WERI-Rb-1 (cell line): ENCODE results near the gene NFKBIB.
A peak's percentile ranks its signal among the peaks of the same experiment; 100 is the strongest.

Experiments
- DNase-seq: peaks from one replicate; pipeline ENCODE4 v3.0.0-alpha.2; 2020
- H3K27ac ChIP-seq: fragments of 250-450 bp; sonication (Bioruptor Pico); 2 replicates; pipeline ENCODE4 v1.5.1; 2020; ENCODE audit warnings: mild to moderate bottlenecking, moderate library complexity
- H3K27me3 ChIP-seq: fragments of 250-450 bp; sonication (Bioruptor Pico); 2 replicates; pipeline ENCODE4 v1.5.1; 2021; ENCODE audit warnings: mild to moderate bottlenecking, low read depth, moderate library complexity; ENCODE audit not compliant: insufficient read depth, severe bottlenecking
- H3K36me3 ChIP-seq: fragments of 250-450 bp; sonication (Bioruptor Pico); 2 replicates; pipeline ENCODE4 v1.5.1; 2020; ENCODE audit warnings: mild to moderate bottlenecking, moderate library complexity
- H3K4me3 ChIP-seq: 2 replicates; pipeline ENCODE4 v1.5.1; 2011; ENCODE audit warnings: low read depth, mild to moderate bottlenecking, control low read depth, low read length
- H3K9me3 ChIP-seq: fragments of 250-450 bp; sonication (Bioruptor Pico); 2 replicates; pipeline ENCODE4 v1.5.1; 2021; ENCODE audit warnings: mild to moderate bottlenecking, moderate library complexity; ENCODE audit not compliant: severe bottlenecking
- TF ChIP-seq, protein P1 (sequence below): IDR thresholded peaks from 2 replicates; pipeline ENCODE4 v1.5.1; 2011; ENCODE audit warnings: low read depth, mild to moderate bottlenecking, control low read depth, inconsistent platforms, low read length

The NFKBIB gene

DNA sequence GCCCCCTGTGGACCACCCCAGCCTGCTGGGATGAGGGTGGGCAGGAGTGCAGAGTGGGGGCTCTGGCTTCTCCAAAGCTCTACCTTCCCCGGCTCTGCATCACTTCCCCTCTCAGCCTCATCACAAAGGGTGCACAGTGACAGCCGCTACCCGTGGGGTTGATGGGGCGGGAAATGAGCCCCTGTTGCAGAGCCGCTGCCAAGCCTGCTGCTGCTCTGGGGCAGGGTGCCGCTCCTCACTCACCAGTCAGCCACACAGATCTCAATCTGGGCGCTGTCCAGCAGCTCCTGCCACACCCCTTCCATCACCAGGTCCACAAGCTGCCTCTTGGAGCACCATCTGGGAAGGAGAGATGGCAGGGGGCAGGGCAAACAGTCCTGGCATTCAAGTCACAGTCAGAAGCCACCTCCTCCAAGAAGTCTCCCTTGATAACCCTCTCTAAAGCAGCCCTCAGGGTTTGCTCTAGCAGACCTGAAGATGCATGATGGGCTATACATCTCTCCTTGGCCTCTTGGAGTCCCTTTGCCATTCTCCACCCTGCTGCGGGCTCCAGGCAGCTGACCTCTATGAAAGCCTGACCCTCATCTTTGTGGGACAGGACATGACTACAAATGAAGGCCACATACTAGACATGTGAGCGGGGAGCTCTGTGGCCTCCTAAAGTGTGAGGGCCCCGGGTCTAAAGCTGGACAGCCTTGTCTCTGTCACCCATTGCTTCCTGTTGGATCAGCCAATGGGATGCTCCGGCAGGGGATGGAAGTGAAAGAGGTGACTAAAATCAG lies 46.7 kb downstream of the NFKBIB start:
- Histone ChIP-seq H3K27ac (no peak overlapping the region), H3K9me3 (no peaks in the 10 kb centered on the region), H3K4me3 (no peak overlapping the region), H3K27me3 (no peaks in the 10 kb centered on the region), H3K36me3 (peaks cover 52% of the 10 kb centered on the region)
- DNase-seq, result no peak
- TF ChIP-seq, protein P1, sequence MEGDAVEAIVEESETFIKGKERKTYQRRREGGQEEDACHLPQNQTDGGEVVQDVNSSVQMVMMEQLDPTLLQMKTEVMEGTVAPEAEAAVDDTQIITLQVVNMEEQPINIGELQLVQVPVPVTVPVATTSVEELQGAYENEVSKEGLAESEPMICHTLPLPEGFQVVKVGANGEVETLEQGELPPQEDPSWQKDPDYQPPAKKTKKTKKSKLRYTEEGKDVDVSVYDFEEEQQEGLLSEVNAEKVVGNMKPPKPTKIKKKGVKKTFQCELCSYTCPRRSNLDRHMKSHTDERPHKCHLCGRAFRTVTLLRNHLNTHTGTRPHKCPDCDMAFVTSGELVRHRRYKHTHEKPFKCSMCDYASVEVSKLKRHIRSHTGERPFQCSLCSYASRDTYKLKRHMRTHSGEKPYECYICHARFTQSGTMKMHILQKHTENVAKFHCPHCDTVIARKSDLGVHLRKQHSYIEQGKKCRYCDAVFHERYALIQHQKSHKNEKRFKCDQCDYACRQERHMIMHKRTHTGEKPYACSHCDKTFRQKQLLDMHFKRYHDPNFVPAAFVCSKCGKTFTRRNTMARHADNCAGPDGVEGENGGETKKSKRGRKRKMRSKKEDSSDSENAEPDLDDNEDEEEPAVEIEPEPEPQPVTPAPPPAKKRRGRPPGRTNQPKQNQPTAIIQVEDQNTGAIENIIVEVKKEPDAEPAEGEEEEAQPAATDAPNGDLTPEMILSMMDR, result no peak

DNA sequence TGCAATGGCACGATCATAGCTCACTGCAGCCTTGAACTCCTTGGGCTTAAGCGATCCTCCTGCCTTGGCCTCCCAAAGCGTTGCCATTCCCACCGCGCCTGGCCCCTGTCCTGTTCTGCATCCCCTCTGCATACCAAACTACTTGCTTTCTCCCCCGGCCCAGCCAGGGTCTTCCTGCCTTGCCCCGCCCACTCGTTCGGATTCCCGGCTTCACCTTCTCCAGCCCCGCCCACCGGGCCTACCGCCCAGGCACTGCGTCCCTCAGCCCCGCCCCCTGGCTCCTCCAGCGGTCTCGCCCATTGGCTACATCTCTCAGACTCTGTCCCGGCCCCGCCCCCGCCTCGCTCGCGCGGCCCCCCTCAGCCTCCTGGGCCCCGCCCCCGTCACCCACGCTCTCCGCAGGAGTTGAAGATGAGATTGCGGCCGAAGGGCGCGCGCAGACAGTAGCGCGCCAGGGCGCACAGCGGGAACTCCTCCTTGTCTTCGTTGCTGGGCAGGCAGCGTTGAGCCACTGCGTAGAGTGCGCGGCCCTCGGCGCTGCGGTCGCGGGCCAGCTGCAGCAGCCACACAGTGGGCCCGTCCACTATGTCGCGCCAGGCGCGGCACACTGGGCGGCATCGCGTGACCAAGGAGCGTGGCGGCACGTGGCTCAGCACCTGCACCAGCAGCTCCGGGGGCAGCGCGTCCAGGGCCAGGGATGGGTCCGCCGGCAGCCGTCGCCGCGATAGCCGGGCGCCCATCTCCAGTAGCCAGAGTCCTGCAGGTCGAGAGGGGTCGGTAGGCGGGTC lies 50.0 kb downstream of the NFKBIB start:
- Histone ChIP-seq H3K36me3 (peaks cover 44% of the 10 kb centered on the region), H3K9me3 (no peaks in the 10 kb centered on the region), H3K27me3 (no peaks in the 10 kb centered on the region), H3K4me3 (no peak overlapping the region), H3K27ac (no peak overlapping the region)
- DNase-seq, result no peak
- TF ChIP-seq, protein P1, result no peak

- Histone ChIP-seq H3K36me3 (peaks cover 40% of the 10 kb centered on the region), H3K27ac (no peak overlapping the region), H3K4me3 (no peak overlapping the region), H3K27me3 (no peaks in the 10 kb centered on the region), H3K9me3 (no peaks in the 10 kb centered on the region)
- TF ChIP-seq, protein P1, result no peak
- no peak for DNase-seq
Observed at GRCh38 chr19:38951187-38951586, 51.4 kb downstream of the NFKBIB start.

DNA sequence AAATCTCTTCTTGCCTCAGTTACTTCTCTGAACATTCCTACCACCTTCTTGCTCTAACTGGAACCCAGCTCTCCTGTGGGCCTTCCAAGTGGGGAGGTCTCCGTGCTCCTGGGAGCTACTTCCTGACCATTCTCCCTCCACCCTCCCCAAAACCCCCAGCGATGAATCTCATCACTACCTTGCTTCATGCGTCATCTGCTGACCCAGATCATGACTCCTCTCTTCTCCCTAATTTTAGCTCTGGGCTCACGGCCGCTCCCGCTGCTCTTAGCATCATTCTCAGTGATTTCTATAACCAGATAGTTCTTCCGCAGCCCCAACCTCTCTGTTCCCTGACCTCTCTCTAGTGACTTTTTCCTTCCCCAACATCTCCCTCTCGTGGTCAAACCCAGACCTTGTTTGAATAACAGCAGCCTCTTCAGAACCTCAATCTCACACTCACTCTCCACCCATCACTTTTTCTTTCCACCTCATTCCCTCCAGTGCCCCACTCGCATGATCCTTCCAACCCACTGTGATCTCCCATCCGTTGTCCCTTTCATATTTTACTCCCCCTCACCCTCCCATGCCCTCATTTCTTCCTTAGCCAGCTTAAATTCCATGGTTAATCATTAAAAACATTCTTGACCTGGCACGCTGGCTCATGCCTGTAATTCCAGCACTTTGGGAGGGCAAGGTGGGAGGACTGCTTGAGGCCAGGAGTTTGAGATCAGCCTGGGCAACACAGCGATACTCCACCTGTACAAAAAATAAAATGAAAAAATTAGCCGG lies 52.8 kb downstream of the NFKBIB start:
- Histone ChIP-seq H3K9me3 (no peaks in the 10 kb centered on the region), H3K36me3 (peaks cover 33% of the 10 kb centered on the region), H3K27me3 (no peaks in the 10 kb centered on the region), H3K4me3 (no peak overlapping the region), H3K27ac (no peak overlapping the region)
- DNase-seq, result no peak
- TF ChIP-seq, protein P1, result 0 out of 2 replicates have a peak, but pooled peaks have one; percentile 1

GRCh38 chr19:38953677-38954076 lies 53.9 kb downstream of the NFKBIB start:
- Histone ChIP-seq H3K36me3 (peaks cover 27% of the 10 kb centered on the region), H3K27ac (no peak overlapping the region), H3K4me3 (no peak overlapping the region), H3K9me3 (no peaks in the 10 kb centered on the region), H3K27me3 (no peaks in the 10 kb centered on the region)
- TF ChIP-seq, protein P1, result no peak
- DNase-seq, result no peak
